CD4-positive, alpha-beta T cell treated with Interleukin-17A for 4 hours (primary cell): ENCODE measurements around the gene MBP.

Experiments used
- DNase-seq: peaks from one replicate; pipeline ENCODE4 v3.0.0-alpha.2; 2020; ENCODE audit warnings: mixed read lengths

Gene MBP

DNA sequence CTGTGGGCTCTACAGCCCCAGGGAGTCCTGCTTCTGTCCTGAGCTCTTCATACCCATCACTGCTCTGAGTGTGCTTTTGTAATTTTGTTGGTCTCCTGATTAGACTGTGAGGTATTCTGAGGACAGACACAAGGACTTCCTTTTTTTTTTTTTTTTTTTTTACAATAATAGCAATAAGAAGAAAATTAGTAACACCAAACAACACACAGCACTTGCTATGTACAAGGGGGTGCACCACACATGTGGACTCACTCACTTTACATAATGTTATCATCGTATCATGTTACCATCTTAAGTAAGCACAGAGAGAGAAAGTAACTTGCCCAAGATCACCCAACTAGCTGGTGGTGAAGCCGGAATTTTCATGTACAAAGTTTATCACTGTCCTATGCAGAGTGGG lies 34.6 kb downstream of the MBP start:
- DNase-seq: no peak

DNA sequence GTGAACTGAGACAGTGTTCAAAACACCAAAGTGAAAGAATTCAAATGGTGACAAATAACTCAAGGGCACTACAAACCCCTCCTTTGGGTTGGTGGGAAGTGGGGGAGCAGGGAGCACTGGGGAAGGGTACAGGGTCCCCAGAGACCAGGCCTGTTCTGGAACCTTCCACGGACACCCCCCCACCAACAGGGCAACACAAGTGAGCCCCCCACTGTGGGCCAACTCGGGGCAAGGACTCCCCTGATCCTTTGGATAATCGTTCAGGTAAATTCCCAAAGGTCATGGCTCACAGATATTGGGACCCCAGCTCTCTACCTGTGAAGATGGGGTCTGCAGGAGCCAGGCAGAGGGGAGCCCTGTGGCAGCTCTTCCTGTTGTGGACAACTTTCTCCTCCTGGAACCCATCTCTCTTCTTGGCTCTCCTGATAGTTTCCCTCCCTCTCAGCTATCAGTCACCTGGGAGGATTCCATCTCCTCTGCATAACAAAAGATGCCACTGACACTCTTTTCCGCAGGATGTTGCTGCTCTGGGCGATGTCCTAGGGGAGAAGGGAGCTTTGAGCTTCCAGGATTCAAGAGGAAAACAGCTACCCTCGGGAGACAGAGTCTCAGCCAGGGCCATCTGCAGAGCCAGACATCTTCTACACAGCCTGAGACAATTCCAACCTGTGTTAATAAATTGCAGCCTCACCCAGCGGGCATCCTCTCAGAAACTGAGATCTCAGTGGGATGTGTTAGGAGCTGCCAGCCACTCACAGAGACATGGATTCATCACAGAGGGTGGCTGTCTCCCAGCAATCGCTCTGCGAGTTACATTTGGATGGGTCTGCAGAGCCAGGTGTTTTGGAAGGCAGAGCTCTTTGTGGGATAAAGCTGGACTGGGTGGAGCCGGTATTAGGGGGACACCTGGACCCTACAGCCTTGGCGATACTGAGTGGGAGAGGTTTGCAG lies 35.4 kb downstream of the MBP start:
- DNase-seq: no peak

DNA sequence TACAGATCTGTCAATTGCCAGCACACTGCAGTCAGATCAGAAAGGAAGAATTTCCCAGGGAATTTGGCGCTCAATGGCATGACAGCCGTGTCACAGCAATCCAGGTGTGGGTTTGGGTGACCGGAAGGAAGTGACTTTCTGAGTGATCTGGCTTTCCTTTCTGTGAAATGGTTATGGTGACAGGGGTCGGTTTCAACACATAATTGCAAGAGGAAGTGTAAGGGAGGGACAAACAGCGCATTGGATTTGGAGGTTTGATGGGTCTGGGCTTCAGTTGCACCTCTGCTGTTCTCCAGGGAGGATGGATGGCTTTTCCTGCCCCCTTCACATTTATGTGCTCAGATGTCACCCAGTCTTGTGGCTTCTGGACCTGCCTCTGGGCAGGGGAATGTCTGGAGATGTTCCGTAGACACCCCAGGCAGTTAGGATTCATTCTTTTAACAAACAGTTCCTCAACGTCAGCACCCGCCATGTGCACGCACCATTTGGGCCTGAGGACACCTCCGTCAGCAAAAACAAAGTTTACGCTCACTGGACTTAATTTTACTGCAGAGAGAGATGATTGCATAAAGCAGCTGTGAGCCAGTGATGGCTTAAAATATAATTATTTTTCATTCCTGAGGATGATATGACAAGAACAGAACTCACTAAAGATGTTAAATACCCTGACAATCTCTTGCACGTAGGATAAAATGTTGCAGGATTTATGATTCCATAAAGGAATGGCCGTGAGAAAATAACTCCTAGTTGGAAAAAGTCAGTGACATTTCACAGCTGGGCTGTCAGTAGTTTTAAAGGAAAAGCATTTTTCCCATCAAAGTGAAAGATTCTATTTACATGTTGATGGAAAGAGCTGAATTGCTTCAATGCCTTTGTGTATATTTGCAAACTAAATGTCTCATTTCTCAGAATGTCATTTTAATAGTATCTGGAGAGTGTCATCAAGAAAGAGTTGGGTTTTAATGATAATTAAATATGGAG lies 36.9 kb downstream of the MBP start:
- no peak for DNase-seq

DNA sequence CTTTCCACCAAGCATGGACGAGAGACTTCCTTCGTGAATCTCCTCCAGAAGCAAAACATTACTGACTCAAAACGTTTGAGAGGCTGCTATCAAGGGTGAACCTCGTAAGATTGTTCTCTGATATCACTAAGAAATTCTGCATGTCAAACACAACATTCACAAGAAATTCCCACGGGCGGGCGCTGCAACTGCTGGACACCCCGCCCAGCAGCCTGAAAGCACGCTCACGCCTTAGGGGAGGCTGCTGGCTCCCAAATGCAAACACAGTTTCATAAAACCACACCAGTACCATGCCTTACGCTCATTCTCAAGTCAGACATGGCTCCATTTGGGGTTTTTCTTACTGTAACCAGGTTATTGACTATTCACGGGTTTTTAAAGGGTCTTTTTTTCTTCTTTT lies 39.0 kb downstream of the MBP start:
- no peak for DNase-seq

- no peak for DNase-seq
Observed at GRCh38 chr18:77093067-77093430, 39.5 kb downstream of the MBP start.

GRCh38 chr18:77092104-77093066 lies 40.2 kb downstream of the MBP start:
- DNase-seq: no peak

DNA sequence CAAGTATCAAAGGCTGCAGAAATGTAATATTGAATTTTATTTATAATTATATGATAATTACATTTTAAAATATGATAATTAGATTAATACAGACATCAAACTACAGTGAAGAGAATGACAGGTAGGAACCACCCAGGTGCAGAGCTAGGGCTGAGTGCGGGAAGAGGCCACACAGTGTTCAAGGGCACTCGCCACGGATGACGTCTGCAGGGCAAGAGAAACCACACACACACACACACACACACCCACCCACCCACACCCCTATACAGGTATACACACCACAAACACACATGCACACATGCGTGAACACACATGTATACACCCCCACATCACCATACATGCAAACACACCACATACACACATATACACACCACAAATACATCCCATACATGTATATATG lies 41.2 kb downstream of the MBP start:
- no peak for DNase-seq

DNA sequence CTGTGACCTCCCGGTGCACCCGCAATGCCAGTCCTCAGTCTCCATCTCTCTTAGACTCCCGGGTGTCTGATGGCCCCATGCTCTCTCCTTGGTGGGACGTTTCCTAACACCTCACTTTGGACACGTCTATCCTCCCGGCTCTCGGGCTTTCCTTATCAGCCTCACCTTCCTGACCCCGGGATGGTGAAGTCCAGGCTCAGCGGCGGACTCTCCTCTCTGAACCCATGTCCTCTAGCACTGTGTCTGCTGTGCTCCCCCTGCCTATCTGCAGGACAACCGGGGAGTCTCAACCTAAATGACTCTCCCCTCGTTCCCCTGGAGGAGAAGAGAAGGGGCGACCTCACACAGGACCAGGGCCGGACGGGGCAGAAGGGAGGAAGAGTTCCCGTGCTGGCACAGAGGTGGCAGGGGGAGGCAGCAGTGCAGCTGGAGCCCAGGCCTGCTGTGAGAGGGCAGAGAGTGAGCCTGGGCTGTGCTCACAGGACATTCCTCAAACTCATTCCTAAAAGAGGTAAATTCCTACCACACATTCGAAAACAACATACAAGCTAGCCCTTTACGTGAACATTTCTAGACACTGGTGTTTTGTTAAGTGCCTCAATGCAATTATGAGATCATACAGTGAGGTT lies 41.9 kb downstream of the MBP start:
- no peak for DNase-seq

GRCh38 chr18:77089723-77090285 lies 42.8 kb downstream of the MBP start:
- DNase-seq: no peak

- DNase-seq: no peak
Observed at GRCh38 chr18:77088963-77089722, 43.4 kb downstream of the MBP start.

DNA sequence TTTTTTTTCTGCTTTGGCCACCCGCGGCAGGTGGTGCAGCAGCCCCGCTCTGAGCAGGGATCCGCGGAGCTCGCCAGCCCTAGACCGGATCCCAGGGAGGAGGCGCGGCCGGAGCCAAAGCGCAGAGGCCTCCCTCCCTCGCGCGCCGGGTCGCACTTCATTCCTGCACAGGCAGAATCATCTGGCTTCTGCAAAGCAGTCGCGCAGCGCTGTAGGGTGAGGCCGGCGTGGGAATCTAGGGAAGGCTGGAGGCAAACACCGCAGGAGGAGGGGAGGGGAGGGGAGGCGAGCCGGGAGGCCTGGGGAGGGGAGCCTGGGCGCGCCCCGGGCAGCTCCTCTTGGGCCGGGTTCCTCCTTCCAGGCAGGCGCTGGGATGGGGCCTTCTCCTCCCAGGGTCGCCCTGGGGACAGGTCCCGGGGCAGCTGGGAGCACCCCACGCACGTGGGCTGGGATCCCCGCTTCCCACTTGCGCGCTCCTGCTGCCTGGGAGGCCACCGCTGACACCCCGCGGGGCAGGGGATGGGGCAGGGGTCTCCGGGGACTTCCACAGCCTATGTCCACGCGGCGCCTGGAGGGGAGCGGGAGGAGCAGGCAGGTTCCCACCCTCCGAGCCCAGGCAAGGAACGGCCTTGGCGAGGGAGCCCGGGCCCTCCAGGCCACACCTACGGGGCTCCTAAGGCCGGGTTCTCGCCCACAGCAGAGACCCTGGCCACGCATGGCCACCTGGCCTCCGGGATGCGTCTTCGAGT lies 45.0 kb downstream of the MBP start:
- DNase-seq: no peak

- DNase-seq: no peak
Observed at GRCh38 chr18:77086656-77087392, 45.8 kb downstream of the MBP start.

GRCh38 chr18:77086034-77086433 lies 46.5 kb downstream of the MBP start:
- DNase-seq: no peak

- no peak for DNase-seq
Observed at GRCh38 chr18:77084688-77085035, 47.9 kb downstream of the MBP start.

DNA sequence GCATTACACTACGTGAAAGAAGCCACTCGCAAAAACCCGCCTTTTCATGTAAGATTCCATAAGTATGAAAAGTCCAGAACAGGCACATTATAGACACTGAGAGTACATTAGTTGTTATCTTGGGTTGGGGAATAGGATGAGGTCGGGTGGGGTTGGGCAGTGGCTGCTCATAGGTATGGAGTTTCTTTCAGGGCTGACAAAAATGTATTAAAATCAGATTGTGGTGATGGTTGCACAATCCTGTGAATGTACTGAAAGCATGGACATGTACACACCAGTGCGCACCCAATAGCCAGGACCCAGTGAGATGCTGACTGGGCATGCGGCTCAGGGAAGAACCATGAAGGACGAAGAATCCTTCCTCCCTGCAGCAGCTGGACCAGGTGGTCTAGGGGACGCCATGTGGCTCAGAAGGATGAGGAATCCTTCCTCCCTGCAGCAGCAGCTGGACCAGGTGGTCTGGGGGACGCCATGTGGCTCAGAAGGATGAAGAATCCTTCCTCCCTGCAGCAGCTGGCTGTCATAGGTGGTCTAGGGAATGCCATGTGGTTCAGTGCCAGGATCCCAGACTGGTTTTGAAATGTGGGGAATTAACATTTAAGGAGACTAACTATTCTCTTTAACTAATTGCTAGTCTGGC lies 50.1 kb downstream of the MBP start:
- no peak for DNase-seq

- DNase-seq: no peak
Observed at GRCh38 chr18:77081390-77081778, 51.2 kb downstream of the MBP start.

DNA sequence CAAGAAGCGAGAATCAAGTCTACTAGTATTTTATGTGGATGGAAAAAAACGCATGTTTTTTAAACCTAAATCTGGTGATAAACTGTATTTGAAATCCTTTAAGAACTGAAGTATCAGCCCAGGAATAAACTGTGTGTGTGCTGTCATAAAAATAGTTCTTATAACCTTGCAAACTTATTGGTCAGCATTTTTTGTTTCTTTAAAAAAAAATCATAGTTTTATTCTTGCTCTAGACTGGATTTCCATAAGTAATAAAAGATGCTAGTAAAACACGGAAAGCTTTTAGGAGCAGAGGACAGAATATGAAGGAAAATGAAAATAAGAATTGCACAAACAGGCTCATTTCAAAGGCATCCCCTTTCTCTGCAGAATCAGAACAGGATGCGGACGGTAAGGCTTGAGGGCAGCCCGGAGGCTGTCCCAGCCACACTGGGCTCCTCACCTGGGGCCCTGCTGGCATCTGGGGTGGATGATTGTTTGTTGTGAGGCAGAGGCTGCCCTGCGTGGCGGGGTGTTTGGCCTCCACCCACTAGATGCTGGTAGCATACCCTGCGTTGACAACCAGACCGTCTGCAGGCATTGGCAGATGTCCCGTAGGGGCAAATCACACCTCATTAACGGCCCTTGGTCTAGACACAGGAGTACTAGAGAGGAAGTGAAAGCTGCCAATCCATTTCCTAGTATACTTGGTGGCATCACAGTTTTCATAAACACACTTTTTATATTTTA lies 52.5 kb downstream of the MBP start:
- DNase-seq: peak; percentile 43

DNA sequence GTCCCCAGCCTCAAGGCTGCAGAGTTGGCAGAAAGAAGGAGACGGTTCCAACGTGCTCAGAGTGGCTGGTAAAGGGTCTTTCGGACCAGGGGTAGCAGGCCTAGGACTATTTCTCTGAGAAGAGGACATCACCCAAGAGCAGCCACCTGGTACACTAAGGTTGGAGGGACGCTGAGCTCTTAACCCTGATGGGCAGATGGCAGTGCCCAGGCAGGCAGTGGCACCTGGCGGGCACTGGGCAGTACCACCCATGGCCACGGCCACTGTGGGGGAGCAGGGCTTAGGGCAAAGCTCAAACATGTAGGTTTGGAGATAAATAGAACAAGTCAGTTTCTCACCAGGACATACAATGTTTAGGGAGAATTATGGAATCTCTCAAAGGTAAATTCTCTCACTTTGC lies 53.5 kb downstream of the MBP start:
- no peak for DNase-seq
